ENCODE measurements around the gene IMMT. TPM values are rescaled to one million over a fixed set of nuclear protein-coding genes. Genes with fewer than 3 reads are reported as not detected.

IMMT gene
- total RNA-seq, 1 experiment from 2014 or later, result 88.7 TPM

DNA sequence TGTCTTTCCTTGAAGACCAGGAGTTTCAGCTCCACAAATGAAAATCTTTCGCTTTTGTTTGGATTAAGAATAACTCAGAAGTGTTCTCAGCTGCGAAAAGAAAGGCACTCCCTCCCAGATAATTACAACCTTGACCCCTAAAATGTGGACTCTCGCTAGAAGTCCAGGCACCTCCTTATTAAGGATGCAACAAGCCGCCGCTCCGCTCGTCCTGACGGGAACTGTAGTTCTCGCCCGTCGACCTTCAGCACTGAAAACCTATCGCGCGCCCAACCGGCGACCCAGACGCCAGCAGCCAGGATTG is 559 bp downstream of the IMMT start:
- no peak for DNase-seq
- Mint-ChIP-seq H3K4me3 (ENCODE audit: low read depth, unreplicated experiment) (peak overlapping the region; percentile 98), H3K36me3 (ENCODE audit: insufficient read depth, unreplicated experiment) (peaks cover 50% of the 10 kb centered on the region), H3K9me3 (ENCODE audit: low read depth, unreplicated experiment) (no peaks in the 10 kb centered on the region), H3K27ac (ENCODE audit: unreplicated experiment) (peak overlapping the region; percentile 90), H3K27me3 (ENCODE audit: unreplicated experiment) (no peaks in the 10 kb centered on the region), H3K4me1 (ENCODE audit: low read depth, unreplicated experiment) (peaks cover 39% of the 10 kb centered on the region)
- BruUV-seq (replicated peaks), result no TSS peak
- CTCF ChIA-PET, result no interaction called here
- TF ChIP-seq, protein P1, sequence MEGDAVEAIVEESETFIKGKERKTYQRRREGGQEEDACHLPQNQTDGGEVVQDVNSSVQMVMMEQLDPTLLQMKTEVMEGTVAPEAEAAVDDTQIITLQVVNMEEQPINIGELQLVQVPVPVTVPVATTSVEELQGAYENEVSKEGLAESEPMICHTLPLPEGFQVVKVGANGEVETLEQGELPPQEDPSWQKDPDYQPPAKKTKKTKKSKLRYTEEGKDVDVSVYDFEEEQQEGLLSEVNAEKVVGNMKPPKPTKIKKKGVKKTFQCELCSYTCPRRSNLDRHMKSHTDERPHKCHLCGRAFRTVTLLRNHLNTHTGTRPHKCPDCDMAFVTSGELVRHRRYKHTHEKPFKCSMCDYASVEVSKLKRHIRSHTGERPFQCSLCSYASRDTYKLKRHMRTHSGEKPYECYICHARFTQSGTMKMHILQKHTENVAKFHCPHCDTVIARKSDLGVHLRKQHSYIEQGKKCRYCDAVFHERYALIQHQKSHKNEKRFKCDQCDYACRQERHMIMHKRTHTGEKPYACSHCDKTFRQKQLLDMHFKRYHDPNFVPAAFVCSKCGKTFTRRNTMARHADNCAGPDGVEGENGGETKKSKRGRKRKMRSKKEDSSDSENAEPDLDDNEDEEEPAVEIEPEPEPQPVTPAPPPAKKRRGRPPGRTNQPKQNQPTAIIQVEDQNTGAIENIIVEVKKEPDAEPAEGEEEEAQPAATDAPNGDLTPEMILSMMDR (IDR thresholded peaks at IDR 0.05; ENCODE audit: unreplicated experiment), result no peak
- intact Hi-C loops (cut with micrococcal nuclease; ENCODE audit: unreplicated experiment), result no loop called here

DNA sequence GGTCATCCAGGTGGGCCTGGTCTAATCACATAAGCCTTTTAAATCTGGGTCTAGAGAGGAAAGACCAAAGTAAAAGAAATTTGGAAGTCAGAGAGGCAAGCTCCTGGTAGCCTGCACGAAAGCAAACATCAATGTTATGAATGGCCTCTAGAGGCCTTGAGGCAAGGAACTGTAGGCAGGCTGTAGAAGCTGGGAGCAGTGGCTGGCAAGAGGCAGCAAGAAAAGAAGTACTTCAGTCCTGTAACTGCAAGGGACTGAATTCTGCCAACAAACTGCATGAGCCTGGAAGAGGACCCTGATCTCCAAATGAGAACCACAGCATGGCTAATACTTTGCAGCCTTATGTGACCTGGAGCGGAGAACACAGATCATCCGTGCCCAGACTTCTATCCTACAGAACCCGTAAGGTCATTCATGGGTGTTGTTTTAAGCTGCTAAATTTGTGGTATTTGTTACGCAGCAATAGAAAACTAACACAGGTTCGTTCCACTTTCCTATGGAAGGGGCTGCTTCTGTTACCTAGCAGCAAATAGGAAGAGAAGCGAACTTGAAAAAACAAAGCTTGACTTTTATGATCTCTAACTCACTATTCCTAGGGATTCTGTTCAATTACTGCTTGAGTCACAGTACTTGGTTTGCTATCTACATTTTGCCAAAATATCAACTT is 1.2 kb downstream of the IMMT start:
- intact Hi-C loops (cut with micrococcal nuclease; ENCODE audit: unreplicated experiment), result no loop called here
- H3K27ac Mint-ChIP-seq (ENCODE audit: unreplicated experiment), result peak overlapping the region; percentile 90

GRCh38 chr2:86189782-86190416 is 5.4 kb downstream of the IMMT start:
- Mint-ChIP-seq H3K27ac (ENCODE audit: unreplicated experiment) (no peak overlapping the region), H3K36me3 (ENCODE audit: insufficient read depth, unreplicated experiment) (peaks cover 35% of the 10 kb centered on the region), H3K9me3 (ENCODE audit: low read depth, unreplicated experiment) (no peaks in the 10 kb centered on the region), H3K4me1 (ENCODE audit: low read depth, unreplicated experiment) (peaks cover 41% of the 10 kb centered on the region), H3K4me3 (ENCODE audit: low read depth, unreplicated experiment) (no peak overlapping the region), H3K27me3 (ENCODE audit: unreplicated experiment) (no peaks in the 10 kb centered on the region)
- TF ChIP-seq, protein P1 (IDR thresholded peaks at IDR 0.05; ENCODE audit: unreplicated experiment), result no peak
- intact Hi-C loops (cut with micrococcal nuclease; ENCODE audit: unreplicated experiment), result no loop called here
- BruUV-seq (replicated peaks), result no TSS peak
- CTCF ChIA-PET, result no interaction called here
- DNase-seq, result no peak

More for the DNA sequence above, 1.2 kb downstream of the IMMT start:
- Mint-ChIP-seq H3K36me3 (ENCODE audit: insufficient read depth, unreplicated experiment) (peaks cover 44% of the 10 kb centered on the region), H3K9me3 (ENCODE audit: low read depth, unreplicated experiment) (no peaks in the 10 kb centered on the region), H3K4me1 (ENCODE audit: low read depth, unreplicated experiment) (peaks cover 39% of the 10 kb centered on the region), H3K27me3 (ENCODE audit: unreplicated experiment) (no peaks in the 10 kb centered on the region), H3K4me3 (ENCODE audit: low read depth, unreplicated experiment) (peak overlapping the region; percentile 98)
- TF ChIP-seq, protein P1 (IDR thresholded peaks at IDR 0.05; ENCODE audit: unreplicated experiment), result no peak
- TSS peak; percentile 31 for BruUV-seq (replicated peaks)
- CTCF ChIA-PET, result no interaction called here
- DNase-seq, result no peak

DNA sequence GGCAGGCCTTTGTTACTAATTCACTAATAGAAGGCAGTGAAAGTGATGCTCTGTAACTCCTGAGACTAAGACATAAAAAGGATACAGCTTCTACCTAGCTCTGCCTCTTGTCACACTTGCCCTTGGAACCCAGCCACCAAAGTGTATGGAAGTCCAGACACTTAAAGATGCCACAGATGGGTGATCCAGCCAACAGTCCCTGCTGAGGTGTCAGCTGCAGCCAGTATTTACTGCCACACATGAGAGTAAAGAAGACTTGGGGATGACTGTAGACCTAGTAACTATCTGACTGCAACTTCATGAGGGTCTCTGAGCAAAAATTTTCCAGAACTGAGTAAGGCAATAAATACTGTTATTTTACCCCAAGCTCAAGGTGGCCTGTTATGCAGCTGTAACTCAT is 8.8 kb downstream of the IMMT start:
- Mint-ChIP-seq H3K36me3 (ENCODE audit: insufficient read depth, unreplicated experiment) (peaks cover 21% of the 10 kb centered on the region), H3K4me1 (ENCODE audit: low read depth, unreplicated experiment) (peaks cover 17% of the 10 kb centered on the region), H3K27ac (ENCODE audit: unreplicated experiment) (no peak overlapping the region), H3K4me3 (ENCODE audit: low read depth, unreplicated experiment) (no peak overlapping the region), H3K9me3 (ENCODE audit: low read depth, unreplicated experiment) (no peaks in the 10 kb centered on the region), H3K27me3 (ENCODE audit: unreplicated experiment) (no peaks in the 10 kb centered on the region)
- DNase-seq, result no peak
- CTCF ChIA-PET, result interaction anchor here (1.1 kb wide), 1 partner anchor 9 kb away, joined by 4 read pairs; the partner anchor contains the start of gene IMMT
- intact Hi-C loops (cut with micrococcal nuclease; ENCODE audit: unreplicated experiment), result no loop called here
- BruUV-seq (replicated peaks), result no TSS peak
- TF ChIP-seq, protein P1 (IDR thresholded peaks at IDR 0.05; ENCODE audit: unreplicated experiment), result no peak

Data from Calu3 (cell line).